ENCODE measurements around the gene ANKMY1.
"Not testable (repeated sequence)": the region's sequence is repeated elsewhere in the genome, so short reads cannot be mapped to it uniquely, and the experiment has no call there.

Gene ANKMY1

DNA sequence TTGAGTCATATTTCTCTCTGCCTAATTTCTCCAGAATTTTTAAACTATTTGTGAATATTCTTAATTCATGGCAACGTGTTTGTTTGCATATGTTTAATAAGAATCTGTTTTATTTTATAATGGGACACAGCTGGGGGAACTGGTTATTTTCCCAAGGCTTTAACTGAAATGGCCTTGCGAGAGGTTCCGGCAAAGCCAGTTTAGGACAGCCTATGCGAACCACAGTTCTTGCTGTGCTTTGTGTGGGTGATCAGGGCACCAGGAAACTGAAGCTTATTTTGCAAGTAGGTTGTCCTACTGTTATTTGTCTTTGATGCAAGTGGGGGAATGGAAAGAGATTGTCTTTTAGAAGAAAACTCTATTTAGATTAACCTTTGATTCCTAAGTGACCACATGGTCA lies 6.5 kb downstream of the ANKMY1 start:
- DNase-seq = no peak

DNA sequence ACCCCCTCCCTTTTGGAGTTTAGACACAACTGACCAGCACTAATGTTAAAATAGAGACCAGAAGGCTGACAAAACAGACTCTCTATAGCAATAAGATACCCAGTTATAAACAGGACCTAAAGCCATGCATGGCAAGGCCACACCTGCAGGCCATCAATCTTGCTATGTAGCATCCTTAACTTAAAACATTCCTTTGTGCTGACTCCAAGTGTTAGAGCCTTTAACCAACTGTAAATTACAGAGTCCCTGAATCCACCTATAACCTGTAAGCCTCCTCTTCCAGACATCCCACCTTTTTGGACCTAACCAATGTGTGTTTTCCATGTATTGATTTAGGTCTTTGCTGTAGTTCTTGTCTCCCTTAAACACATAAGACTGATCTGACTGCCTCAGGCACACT lies 17.9 kb downstream of the ANKMY1 start:
- no peak for DNase-seq

DNA sequence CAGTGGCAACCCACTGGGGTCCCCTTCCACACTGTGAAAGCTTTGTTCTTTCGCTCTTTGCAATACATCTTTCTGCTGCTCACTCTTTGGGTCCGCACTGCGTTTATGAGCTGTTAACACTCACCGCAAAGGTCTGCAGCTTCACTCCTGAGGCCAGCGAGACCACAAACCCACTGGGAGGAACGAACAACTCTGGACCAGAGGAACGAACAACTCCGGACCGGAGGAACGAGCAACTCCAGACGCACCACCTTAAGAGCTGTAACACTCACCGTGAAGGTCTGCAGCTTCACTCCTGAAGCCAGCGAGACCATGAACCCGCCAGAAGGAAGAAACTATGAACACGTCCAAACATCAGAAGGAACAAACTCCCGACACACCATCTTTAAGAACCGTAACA lies 18.7 kb downstream of the ANKMY1 start:
- DNase-seq = not testable (repeated sequence)

DNA sequence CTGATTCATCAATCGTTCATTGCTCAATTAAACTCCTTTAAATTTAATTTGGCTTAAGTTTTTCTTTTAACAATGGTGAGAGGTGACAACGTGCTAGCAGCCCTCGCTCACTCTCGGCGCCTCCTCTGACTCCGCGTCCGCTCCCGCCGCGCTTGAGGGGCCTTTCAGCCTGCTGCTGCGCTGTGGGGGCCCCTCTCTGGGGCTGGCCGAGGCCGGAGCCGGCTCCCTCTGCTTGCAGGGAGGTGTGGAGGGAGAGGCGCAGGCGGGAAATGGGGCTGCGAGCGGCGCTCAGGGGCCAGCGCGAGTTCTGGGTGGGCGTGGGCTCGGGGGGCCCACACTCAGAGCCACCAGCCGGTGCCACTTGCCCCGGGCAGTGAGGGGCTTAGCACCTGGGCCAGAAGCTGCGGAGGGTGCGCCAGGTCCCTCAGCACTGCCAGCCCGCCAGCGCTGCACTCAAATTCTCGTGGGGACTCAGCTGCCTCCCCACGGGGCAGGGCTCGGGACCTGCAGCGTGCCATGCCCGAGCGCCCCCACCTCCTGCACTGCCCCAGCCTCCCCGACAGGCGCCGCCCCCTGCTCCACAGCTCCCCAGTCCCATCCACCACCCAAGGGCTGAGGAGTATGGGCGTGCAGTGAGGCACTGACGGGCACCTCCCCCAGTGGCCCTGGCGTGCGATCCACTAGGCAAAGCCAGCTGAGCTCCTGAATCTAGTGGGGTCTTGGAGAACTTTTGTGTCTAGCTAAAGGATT lies 19.6 kb downstream of the ANKMY1 start:
- DNase-seq = no peak

DNA sequence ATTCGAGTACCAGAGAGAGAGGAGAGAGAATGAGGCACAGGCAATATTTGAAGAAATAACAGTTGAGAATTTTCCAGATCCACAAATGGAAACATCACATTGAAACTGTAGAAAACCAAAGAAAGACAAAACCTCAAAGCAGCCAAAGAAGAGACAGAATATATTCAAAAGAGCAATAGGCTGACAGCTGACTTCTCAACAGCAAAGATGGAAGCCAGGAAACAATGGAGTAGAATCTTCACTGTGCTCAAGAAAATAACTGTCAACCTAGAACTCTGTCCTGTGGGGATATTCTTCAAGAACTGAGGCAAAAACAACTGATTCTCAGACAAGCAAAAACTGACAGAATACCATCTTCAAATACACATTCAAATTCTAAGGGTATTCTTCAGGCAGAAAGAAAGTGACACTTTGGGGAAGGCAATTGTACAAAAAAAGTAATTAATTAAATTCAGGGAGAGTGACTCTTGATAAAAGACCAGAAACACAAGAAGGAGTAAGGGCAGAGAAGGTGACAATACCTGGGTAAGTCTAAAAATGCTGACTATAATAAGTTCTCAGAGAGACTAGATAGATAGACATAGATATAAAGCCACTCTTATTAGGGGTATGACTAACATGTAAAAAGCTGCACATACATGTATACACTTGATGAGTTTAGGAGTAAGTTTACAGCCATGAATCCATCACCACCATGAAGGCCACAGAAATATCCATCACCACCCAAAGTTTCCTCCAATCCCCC lies 25.6 kb downstream of the ANKMY1 start:
- DNase-seq = no peak

DNA sequence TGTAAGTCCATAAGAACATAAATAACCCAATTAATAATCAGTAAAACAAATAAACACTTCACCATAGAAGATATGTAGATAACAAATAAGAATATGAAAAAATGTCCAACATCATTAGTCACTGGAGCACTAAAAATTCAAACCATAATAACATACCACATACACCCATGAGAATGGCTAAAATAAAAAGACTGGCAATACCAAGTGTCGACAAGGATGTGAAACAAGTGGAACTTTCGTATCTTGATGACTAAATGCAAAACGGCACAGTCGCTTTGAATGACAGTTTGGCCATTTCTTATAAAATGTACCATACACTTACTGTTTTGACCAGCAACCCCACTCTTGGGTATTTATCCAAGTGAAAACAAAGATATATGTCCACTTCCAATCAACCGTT lies 26.8 kb downstream of the ANKMY1 start:
- no peak for DNase-seq

DNA sequence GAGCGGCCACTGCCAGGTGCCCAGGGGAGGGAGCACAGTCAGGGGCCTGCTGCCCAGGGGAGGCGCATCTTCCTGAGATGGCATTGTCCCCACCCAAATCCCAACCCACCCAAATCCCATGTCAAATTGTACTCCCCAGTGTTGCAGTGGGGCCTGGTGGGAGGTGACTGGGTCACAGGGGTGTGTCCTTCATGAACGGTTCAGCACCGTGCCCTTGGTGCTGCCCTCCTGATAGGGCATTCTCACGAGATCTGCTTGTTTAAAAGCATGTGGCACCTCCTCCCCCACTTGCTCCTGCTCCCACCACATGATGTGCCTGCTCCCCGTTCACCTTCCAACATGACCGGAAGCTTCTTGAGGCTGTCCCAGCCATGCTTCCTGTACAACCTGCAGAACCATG lies 27.6 kb downstream of the ANKMY1 start:
- no peak for DNase-seq

DNA sequence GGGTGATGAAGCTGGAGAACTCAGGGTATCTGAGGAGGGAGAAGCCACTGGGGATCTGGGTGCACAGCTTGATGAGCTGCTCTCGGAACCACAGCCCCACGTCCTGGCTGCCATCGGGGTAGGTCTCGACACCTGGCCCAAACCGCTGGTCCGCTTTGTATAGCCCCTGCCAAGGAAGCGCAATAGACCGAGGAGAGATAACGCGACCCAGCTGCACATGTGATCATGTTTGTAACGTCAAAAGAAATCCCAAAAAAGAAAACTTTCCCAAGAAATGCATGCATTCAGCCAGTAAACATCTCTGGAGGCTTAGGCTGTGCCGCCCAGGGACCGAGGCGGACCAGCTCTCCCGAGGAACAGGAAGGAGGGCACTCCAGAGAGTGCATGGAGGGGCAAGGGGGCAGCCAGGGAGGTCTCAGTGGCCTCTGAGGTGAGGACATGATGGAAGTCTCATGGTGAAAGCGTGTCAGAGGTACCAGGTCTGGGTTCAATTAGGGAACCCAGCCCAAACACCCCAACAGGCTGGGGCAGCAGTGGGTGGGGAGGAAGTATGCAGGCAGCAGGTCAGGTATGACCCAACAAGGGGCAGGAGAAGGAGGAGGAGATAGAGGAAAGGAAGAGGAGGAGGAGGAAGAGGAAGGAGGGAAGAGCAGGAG lies 28.3 kb downstream of the ANKMY1 start:
- DNase-seq = no peak

DNA sequence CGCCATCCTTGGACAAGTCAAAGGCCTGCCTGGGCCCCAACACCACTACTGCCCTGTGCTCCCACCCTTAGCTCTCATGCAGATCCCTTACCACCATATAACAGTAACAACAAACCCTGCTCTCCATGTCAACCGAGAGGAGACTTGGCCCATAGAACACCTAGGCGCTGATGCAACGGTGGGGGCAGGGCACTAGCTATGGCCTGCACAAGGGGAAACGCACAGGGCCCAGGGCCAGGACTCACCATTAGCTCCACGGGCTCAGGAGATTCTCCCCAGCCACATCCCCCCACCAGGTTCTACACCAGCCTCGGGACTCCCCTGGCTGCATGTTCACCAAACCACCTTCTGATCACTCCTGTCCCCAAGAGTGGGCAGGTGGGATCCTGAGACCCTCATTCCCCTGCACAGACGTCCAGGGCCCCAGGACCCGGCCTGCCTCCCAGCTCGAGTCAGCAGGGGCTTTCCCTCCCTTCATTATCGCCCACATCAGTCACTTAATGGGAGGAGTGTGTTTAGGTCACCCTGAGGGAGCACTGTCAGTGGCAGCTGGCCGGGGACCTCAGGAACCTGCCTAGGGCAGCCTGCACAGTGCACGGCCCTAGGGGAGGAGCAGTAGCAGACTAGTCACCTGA lies 29.3 kb downstream of the ANKMY1 start:
- no peak for DNase-seq

DNA sequence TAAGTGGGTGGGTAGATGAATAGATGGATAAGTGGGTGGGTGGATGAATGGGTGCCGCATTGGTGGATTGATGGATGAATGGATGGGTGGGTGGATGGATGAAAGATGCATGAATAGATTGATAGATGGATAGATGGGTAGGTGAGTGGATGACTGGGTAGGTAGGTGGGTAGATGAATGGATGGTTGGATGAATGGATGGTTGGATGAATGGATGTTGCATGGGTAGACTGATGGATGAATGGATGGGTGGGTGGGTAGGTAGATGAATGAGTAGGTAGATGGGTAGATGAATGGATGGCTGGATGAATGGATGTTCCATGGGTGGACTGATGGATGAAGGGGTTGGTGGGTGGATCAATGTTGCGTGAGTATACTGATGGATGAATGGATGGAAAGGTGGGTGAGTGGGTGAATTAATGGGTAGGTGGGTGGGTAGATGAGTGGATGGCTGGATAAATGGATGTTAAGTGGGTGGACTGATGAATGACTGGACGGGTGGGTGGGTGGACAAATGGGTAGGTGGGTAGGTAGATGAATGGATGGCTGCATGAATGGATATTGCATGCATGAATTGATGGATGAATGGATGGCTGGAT lies 30.5 kb downstream of the ANKMY1 start:
- no peak for DNase-seq

DNA sequence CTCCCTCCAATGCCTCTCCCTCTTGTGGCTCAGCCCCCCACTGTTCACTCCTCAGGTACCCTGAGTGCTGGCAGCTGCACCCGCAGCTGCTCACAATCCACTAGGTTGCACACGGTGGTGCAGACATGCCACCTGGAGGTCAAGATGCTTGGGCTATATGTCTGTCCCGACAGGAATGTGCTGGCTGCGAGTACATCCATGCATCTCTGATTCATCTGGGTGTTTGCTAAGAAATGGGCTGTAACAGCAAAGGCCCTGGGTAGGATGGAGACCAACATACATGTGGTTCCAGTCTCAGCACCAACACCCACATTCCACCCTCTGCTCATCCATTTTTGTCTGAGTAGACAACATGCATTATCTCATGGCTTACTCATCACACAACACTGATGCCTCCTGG lies 31.3 kb downstream of the ANKMY1 start:
- DNase-seq = no peak

DNA sequence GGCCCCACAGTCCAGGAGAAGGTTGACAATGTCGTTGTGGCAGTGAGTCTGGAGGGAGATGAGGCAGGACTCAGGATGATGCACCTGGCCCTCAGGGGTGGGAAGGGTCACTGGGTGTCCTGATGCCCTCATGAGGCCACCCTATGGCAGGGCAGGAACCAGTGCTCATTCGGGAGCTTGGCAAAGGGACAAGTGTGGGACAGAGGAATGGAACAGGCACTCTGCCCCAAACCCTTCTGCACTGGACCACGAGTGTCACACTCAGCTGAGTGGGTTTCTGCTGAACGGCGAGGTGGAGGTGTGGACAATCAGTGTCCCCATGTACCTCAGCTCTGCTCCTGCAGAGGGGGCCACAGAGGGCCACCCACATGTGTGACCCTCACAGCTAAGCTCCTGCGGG lies 32.0 kb downstream of the ANKMY1 start:
- no peak for DNase-seq

GRCh38 chr2:240524963-240525718 lies 32.6 kb downstream of the ANKMY1 start:
- DNase-seq = no peak

- DNase-seq = no peak
Measured at GRCh38 chr2:240523451-240524281, 34.1 kb downstream of the ANKMY1 start.

GRCh38 chr2:240522406-240522805 lies 35.4 kb downstream of the ANKMY1 start:
- no peak for DNase-seq

GRCh38 chr2:240521885-240522284 lies 35.9 kb downstream of the ANKMY1 start:
- not testable (repeated sequence) for DNase-seq

DNA sequence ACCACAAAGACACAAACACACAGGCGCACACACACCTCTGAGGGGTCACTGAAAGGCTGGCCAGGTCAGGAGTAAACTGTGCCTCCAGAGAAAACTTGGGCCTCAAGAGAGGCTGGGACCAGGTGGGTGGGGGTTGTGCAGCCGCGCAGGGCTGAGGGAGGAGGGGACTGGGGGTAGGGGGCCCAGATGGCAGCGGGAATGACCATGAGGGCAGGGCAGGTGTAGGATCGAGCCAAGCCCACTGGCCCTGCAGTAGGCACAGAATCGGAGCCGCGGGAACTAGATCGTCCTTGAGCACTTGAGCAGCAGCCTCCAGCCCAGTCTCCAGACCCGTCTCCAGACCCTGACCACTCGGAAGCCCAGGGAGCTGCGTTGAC lies 36.8 kb downstream of the ANKMY1 start:
- DNase-seq = no peak

- no peak for DNase-seq
Measured at GRCh38 chr2:240520130-240520973, 37.4 kb downstream of the ANKMY1 start.

DNA sequence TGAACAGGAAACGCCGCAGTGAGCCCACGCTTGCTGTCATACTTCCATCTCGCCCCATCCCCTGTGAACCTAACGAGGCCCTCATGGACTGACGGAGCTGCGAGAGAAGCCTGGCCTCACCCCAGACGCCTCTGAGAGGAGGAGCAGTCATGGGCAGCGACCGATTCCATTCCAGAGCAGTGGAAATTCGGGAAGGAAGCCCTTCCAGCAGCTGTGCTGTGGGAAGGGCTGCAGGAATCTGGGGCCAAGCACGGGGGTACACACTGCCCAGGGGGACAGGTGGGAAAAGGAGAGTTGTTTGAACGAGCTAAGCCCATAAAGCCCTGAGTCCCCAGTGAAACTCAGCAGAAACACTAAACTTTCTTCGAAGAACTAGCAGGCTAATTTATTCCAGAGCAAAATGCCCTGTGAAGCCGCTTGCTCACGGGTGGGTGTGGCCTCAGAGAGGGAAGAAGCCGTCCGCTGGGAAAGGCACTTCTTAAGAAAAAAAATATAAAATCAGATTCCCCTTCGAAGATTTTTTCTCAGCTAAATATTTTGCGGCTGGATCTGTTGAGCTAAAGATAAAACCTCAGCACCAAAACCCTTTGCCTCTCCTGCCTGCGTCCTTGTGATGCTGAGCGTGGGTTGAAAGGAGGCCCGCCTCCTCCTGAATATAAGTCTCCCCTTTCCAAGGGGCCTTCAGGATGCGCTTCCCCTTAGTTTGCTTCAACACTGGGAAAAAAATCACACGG lies 38.2 kb downstream of the ANKMY1 start:
- DNase-seq = no peak

GRCh38 chr2:240518981-240519380 lies 38.8 kb downstream of the ANKMY1 start:
- no peak for DNase-seq
